OCI-LY7 (cell line): ENCODE results near the gene SAT2.

Source experiments
- EZH2phosphoT487 ChIP-seq: fragments of 200-600 bp; sonication (generic); IDR thresholded peaks from 2 replicates; pipeline ENCODE4 v1.6.1; 2018; ENCODE audit warnings: low read depth, borderline replicate concordance, mild to moderate bottlenecking, mixed run types, antibody characterized with exemption, low read length, moderate library complexity, mixed read lengths
- TF ChIP-seq, protein P1 (sequence below): fragments of 200-600 bp; sonication (generic); conservative IDR thresholded peaks from 2 replicates; pipeline ENCODE4 v1.5.1; 2014; ENCODE audit warnings: mild to moderate bottlenecking, antibody characterized with exemption, low read length, moderate library complexity, mixed read lengths

DNA sequence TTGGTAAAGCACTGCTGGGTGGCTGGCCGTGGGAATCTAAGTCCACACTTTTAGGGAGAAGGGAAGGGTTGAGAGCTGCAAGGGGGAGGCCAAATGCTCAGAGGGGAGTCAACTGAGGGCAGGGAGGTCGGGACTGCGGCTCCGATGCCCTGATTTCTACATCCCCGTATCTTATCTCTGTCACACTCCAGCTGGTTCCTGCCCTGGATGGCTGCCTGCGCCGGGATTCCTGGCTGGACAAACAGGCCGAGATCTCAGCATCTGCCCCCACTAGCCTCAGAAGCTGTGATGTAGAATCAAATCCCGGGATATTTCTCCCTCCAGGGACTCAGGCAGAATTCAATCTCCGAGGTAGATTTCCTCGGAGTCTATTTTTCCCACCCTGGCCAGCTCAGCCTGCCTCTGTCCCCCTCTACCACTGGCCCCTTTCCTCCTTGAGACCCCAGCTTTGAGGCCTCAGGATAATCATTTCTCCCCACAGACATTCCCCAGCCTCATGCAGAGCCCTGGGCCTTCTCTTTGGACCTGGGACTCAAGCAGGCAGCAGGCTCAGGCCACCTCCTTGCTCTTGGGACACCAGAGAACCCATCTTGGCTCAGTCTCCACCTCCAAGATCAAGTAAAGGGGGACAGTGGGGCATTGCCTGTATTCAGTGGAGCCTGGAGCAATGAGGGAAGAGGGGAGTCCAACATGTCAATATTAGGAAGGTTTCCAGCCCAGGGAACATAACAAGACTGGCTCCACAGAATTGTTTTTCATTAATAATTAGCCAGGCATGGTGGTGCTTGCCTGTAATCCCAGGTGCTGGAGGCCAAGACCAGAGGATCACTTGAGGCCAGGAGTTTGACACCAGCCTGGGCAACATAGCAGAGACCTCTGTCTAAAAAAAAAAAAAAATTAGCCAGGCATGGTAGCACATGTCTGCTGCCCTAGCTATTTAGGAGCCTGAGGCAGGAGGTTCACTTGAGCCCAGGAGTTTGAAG is 4.1 kb upstream of the SAT2 start:
- TF ChIP-seq, protein P1, sequence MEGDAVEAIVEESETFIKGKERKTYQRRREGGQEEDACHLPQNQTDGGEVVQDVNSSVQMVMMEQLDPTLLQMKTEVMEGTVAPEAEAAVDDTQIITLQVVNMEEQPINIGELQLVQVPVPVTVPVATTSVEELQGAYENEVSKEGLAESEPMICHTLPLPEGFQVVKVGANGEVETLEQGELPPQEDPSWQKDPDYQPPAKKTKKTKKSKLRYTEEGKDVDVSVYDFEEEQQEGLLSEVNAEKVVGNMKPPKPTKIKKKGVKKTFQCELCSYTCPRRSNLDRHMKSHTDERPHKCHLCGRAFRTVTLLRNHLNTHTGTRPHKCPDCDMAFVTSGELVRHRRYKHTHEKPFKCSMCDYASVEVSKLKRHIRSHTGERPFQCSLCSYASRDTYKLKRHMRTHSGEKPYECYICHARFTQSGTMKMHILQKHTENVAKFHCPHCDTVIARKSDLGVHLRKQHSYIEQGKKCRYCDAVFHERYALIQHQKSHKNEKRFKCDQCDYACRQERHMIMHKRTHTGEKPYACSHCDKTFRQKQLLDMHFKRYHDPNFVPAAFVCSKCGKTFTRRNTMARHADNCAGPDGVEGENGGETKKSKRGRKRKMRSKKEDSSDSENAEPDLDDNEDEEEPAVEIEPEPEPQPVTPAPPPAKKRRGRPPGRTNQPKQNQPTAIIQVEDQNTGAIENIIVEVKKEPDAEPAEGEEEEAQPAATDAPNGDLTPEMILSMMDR: no peak
- TF ChIP-seq EZH2phosphoT487: no peak
